GM12873 (cell line): ENCODE measurements around the gene TSPAN4.

Source experiments
- TF ChIP-seq, protein P1 (sequence below): IDR thresholded peaks from 2 replicates; pipeline ENCODE4 v1.5.1; 2012; ENCODE audit warnings: low read depth, mild to moderate bottlenecking, moderate library complexity, low read length, control low read depth; ENCODE audit not compliant: insufficient read depth; ENCODE audit errors: missing control alignments

Gene TSPAN4

DNA sequence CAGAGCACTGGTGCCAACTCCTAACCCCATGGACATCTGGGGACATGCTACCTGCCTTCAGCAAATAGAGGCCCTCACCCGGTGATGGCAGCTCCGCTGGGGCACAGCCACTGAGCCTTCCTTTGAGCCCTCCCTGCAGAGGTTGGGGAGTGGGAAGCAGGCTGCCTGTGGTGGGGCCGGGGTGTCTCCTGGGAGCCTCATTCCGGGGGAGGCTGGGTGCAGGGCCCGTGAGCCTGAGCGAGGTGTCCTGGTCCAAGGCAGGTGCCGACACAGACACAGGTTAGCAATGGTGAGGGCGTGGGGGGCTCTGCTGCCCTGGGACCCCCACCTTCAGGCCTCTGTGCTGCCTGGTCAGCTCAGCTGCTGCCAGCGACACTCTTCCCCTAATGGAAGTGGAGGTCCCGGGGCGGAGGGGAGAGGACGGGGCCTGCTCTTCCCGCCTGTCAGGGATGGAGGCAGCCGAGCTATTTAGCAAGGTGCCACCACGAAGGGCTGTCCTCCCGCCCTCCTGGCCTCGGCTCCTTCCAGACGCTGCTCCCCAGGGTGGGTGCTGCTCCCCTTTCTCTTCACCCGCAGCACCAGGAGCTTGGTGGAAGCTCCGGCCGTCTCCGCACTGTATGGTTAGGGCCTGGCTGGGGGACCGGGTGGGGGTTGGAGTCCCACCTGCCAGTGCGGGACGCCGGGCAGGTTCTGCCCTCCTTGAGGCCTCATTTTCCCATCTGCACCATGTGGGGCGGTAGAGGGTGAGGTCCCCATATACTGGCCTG lies 11.2 kb downstream of the TSPAN4 start:
- TF ChIP-seq, protein P1, sequence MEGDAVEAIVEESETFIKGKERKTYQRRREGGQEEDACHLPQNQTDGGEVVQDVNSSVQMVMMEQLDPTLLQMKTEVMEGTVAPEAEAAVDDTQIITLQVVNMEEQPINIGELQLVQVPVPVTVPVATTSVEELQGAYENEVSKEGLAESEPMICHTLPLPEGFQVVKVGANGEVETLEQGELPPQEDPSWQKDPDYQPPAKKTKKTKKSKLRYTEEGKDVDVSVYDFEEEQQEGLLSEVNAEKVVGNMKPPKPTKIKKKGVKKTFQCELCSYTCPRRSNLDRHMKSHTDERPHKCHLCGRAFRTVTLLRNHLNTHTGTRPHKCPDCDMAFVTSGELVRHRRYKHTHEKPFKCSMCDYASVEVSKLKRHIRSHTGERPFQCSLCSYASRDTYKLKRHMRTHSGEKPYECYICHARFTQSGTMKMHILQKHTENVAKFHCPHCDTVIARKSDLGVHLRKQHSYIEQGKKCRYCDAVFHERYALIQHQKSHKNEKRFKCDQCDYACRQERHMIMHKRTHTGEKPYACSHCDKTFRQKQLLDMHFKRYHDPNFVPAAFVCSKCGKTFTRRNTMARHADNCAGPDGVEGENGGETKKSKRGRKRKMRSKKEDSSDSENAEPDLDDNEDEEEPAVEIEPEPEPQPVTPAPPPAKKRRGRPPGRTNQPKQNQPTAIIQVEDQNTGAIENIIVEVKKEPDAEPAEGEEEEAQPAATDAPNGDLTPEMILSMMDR: no peak

DNA sequence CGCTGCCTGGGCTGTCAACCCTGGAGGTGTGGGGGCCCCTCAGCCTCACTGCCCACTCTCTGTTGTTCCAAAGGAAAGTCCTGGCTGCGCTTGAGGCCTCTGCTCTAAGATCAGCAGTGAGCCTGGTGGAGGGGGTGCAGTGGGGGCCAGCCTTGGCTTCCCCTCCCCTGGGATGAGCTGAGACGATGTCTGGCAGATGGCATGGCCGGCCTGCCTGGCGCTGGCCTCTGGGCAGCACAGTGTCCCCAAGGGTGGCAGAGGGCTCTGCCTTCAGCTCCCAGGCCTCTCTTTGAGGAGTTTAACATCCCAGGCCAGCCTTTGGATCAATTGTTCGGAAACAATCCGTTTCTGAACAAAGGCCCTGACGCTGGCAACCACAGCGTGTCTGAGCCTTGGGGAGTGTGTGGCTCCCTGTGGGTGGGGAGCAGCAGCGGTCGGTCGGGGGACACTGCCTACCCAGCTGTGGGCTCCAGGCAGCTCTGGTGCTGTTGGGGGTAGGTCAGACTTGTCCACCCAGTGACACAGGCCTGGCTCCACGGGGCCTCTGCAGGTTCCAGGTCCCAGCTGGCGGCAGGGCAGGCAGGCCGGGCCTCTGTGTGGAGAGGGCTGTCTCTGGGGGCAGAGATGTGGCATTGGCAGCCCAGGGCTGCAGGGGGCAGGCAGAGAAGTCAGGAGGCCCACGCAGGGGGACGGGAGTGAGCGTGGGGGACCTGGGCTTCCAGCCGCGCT lies 12.1 kb downstream of the TSPAN4 start:
- TF ChIP-seq, protein P1: no peak

DNA sequence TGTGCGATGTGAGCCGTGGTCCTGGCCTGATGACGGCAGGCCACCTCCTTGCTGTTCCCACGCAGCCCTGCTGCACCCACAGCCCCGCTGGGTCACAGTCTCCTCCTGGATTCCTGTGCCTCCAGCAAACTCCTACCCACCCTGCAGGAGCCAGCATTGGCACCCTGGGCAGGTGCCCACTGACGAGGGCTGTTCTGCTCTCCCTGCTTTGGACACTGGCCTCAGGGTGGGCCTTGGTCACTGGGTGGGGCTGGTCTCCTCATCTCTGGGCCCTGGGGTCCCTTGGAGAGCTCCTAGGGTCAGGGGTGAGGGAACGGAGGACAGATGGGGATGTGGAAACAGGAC lies 12.7 kb downstream of the TSPAN4 start:
- TF ChIP-seq, protein P1: no peak

DNA sequence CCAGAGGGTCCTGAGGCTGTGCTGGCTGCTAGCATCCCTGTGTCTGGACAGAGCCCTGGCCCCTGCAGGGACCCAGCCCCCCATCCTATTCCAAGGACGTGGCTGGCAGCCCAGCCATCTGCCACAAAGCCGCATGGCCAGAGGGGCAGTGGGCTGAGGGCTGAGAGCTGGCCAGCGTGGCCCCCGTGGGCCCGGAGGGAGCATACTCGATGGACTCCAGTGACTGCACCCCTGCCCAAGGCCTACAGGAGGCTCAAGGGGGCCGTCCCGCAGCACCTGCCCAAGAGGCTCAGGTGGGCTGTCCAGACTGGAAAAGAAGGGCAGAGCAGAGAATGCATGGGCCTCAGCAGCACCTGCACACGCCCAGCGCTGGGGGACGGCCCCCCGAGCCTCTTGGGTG lies 13.1 kb downstream of the TSPAN4 start:
- TF ChIP-seq, protein P1: no peak

DNA sequence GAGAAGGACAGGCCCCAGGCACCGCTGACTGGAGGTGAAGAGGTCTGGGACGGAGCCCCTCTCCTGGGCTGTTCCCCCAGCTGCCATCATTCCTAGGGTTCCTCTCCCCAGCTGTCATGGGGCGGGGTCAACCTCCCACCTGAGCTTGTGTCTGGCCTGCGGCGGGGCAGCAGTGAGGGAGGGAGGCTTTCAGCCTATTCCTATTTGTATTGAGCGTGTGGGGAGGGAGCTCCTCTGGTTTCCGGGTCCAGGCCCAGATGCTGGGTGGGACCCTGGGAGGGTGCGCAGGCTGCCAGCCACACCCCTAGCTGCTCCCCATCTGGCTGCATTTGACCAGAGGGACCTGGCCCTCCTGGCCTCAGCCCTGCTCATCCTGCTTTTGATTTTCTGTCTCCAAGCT lies 13.7 kb downstream of the TSPAN4 start:
- TF ChIP-seq, protein P1: no peak

DNA sequence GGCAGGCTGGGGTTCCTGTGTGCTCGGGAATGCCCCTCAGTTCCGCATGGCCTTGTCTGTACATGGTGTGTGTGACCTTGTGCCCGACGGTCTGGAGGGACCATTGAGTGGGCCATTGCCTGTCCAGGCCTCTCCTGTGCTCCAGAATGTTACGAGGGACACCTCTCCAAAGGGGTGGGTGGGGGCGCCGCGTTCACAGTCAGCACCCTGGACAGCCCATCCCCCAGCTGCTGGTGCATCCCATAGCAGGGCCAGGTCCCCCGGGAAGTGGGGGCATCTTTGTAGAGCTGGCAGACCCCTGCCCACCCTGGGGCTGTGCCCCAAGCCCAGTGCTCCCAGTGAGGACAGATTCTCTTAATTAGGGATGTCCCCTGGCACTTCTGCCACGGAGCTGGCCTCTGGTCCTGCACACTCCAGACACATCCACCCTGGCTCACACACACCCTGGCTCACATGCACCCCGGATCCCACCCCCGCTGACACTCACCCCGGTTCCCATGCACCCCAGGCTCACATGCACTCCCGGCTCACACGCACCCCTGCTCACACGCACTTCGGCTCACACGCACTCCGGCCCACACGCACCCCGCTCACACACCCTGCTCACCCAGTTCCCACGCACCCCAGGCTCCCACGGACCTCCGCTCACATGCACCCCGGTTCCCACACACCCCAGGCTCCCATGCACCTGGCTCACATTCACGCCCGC lies 15.6 kb downstream of the TSPAN4 start:
- TF ChIP-seq, protein P1: no peak

DNA sequence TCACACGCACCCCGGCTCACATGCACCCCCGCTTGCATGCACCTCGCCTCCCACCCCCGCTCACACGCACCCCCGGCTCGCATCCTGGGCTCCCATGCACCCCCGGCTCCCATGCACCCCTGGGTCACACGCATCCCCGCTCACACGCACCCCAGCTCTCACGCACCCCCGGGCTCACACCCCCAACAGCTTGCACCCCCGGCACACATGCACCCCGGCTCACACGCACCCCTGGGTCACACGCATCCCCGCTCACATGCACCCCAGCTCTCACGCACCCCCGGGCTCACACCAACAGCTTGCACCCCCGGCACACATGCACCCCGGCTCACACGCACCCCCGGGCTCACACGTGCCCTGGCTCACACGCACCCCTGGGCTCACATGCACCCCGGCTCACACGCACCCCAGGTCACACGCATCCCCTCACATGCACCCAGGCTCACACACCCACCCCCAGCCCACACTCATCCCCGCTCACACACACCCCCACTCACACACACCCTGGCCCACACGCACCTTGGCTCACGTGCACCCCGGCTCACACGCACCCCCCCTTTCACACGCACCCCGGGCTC lies 16.2 kb downstream of the TSPAN4 start:
- TF ChIP-seq, protein P1: no peak
